K562 (cell line): ENCODE data around the gene UBE2Q1. TPM values are rescaled to one million over a fixed set of nuclear protein-coding genes. Genes with fewer than 3 reads are reported as not detected.

Source experiments
- CCNT2 ChIP-seq: IDR thresholded peaks from 2 replicates; pipeline ENCODE4 v1.6.1; 2011; ENCODE audit warnings: borderline replicate concordance, low read depth, mild to moderate bottlenecking, moderate library complexity, mixed read lengths, low read length; ENCODE audit not compliant: insufficient read length; ENCODE audit errors: extremely low read depth
- ELF1 ChIP-seq: fragments of 200-800 bp; sonication (Bioruptor generic); IDR thresholded peaks from 2 replicates; pipeline ENCODE4 v1.6.1; 2016; ENCODE audit warnings: missing genetic modification characterization, missing compliant biosample characterization
- FOXK2 ChIP-seq, 2 experiments: fragments of 450-650 bp; IDR thresholded peaks in 1 of 2; conservative IDR thresholded peaks in 1 of 2; 2 replicates each; pipeline ENCODE4 v1.6.1; 2016; ENCODE audit warnings: low read depth in 2 of 2, mild to moderate bottlenecking in 1 of 2
- HEY1 ChIP-seq: fragments of 250-450 bp; sonication (Bioruptor Pico); IDR thresholded peaks from 2 replicates; pipeline ENCODE4 v1.5.0; 2020; ENCODE audit warnings: mild to moderate bottlenecking, moderate library complexity, borderline replicate concordance
- LARP7 ChIP-seq: fragments of 450-650 bp; IDR thresholded peaks from 2 replicates; pipeline ENCODE4 v1.6.1; 2016
- MAFG ChIP-seq: fragments of 450-650 bp; conservative IDR thresholded peaks from 2 replicates; pipeline ENCODE4 v1.6.1; 2016; ENCODE audit warnings: missing genetic modification characterization, missing compliant biosample characterization
- MCM7 ChIP-seq, 2 experiments: fragments of 450-650 bp; IDR thresholded peaks; 2 replicates each; pipeline ENCODE4 v1.6.1; 2016 to 2018
- MEF2D ChIP-seq: conservative IDR thresholded peaks from 2 replicates; pipeline ENCODE4 v1.6.1; 2016; ENCODE audit warnings: low read depth, missing genetic modification characterization, missing compliant biosample characterization
- NCOA4 ChIP-seq: fragments of 450-650 bp; IDR thresholded peaks from 2 replicates; pipeline ENCODE4 v1.6.1; 2018; ENCODE audit warnings: mild to moderate bottlenecking; ENCODE audit not compliant: partially characterized antibody
- NCOR1 ChIP-seq: fragments of 450-650 bp; IDR thresholded peaks from 2 replicates; pipeline ENCODE4 v1.6.1; 2016; ENCODE audit warnings: mild to moderate bottlenecking, moderate library complexity
- NUFIP1 ChIP-seq: fragments of 450-650 bp; IDR thresholded peaks from 2 replicates; pipeline ENCODE4 v1.6.1; 2018; ENCODE audit not compliant: partially characterized antibody
- POLR2G ChIP-seq: fragments of 200-400 bp; formaldehyde crosslinking; IDR thresholded peaks from 2 replicates; pipeline ENCODE4 v1.6.1; 2017; ENCODE audit warnings: low read depth, mild to moderate bottlenecking, antibody characterized with exemption, low read length, moderate library complexity
- RB1 ChIP-seq: fragments of 450-650 bp; IDR thresholded peaks from 2 replicates; pipeline ENCODE4 v1.6.1; 2017; ENCODE audit warnings: low read depth, mild to moderate bottlenecking
- SMAD3 ChIP-seq: fragments of 450-650 bp; formaldehyde crosslinking; conservative IDR thresholded peaks from 2 replicates; pipeline ENCODE4 v1.4.0; 2020; ENCODE audit warnings: mild to moderate bottlenecking
- SMARCA4 ChIP-seq: fragments of 450-650 bp; IDR thresholded peaks from 2 replicates; pipeline ENCODE4 v1.6.1; 2016
- TAF1 ChIP-seq: IDR thresholded peaks from 2 replicates; pipeline ENCODE4 v1.6.1; 2011; ENCODE audit warnings: mild to moderate bottlenecking, low read length, moderate library complexity; ENCODE audit not compliant: insufficient read depth, control insufficient read depth, severe bottlenecking; ENCODE audit errors: extremely low read depth
- TCF7 ChIP-seq: sonication (generic); IDR thresholded peaks from 2 replicates; pipeline ENCODE4 v1.6.1; 2016; ENCODE audit warnings: antibody characterized with exemption, borderline replicate concordance
- TEAD1 ChIP-seq, 2 experiments: fragments of 450-650 bp in 1 of 2; sonication (generic) in 1 of 2; formaldehyde crosslinking; IDR thresholded peaks; 2 replicates each; pipeline versions ENCODE4 v1.4.0 to v1.8.0; 2020 to 2022; ENCODE audit warnings: mild to moderate bottlenecking in 2 of 2, missing genetic modification reagents in 1 of 2
- THRAP3 ChIP-seq: fragments of 450-650 bp; IDR thresholded peaks from 2 replicates; pipeline ENCODE4 v1.6.1; 2016; ENCODE audit warnings: mild to moderate bottlenecking, inconsistent platforms, borderline replicate concordance
- YY1 ChIP-seq, 3 experiments: IDR thresholded peaks; 2 replicates each; pipeline ENCODE4 v1.6.1; 2011; ENCODE audit warnings: low read length in 2 of 3, mild to moderate bottlenecking in 2 of 3, moderate library complexity in 2 of 3, borderline replicate concordance in 1 of 3, control low read depth in 1 of 3, low read depth in 1 of 3; ENCODE audit not compliant: insufficient read depth in 3 of 3, insufficient replicate concordance in 2 of 3, control insufficient read depth in 1 of 3, insufficient read length in 1 of 3; ENCODE audit errors: extremely low read depth in 1 of 3
- ZFX ChIP-seq: sonication (generic); formaldehyde crosslinking; IDR thresholded peaks from 2 replicates; pipeline ENCODE4 v1.8.0; 2022; ENCODE audit warnings: mild to moderate bottlenecking, missing genetic modification reagents, moderate library complexity
- polyA plus RNA-seq, 8 experiments: library from polyadenylated mRNA; depleted of rRNA in 4 of 8; stranded (reverse) in 5 of 8; unstranded in 3 of 8; fragments of >200 nt; fragmentation: Nextera tagmentation in 2 of 8; fragmentation: Illumina TruSeq in 1 of 8; extraction: Ambion mirVana in 2 of 8; extraction: Trizol in 1 of 8; gene quantifications; 2 replicates each; pipeline versions ENCODE4 v1.2.1 to v1.2.3, GENCODE V29; 2011 to 2014; ENCODE audit warnings: inconsistent platforms in 1 of 8, missing spikeins in 1 of 8
- total RNA-seq, 7 experiments: library from RNA; depleted of rRNA in 6 of 7; stranded (reverse); fragments of >200 nt in 6 of 7; fragmentation: Illumina TruSeq in 2 of 7; extraction: Trizol in 2 of 7; gene quantifications; 2 replicates each; pipeline versions ENCODE4 v1.2.1 to v1.2.3, GENCODE V29; 2011 to 2021; ENCODE audit warnings: low replicate concordance in 1 of 7
- TF ChIP-seq, protein P1 (sequence below): conservative IDR thresholded peaks from 2 replicates; pipeline ENCODE4 v1.6.1; 2011; ENCODE audit warnings: low read depth, mild to moderate bottlenecking, low read length; ENCODE audit not compliant: control insufficient read depth
- TF ChIP-seq, protein P2 (sequence below): fragments of 450-650 bp; IDR thresholded peaks from 2 replicates; pipeline ENCODE4 v1.6.1; 2016; ENCODE audit warnings: borderline replicate concordance
- TF ChIP-seq, protein P3 (sequence below): sonication (generic); IDR thresholded peaks from 2 replicates; pipeline ENCODE4 v1.6.1; 2016

The UBE2Q1 gene
- total and polyA plus RNA-seq, 9 of the 15 experiments (the other 6 are each of a cell fraction or from before 2014, with no cell fraction given) = 8.0 to 58.8 (median 27.6) TPM

DNA sequence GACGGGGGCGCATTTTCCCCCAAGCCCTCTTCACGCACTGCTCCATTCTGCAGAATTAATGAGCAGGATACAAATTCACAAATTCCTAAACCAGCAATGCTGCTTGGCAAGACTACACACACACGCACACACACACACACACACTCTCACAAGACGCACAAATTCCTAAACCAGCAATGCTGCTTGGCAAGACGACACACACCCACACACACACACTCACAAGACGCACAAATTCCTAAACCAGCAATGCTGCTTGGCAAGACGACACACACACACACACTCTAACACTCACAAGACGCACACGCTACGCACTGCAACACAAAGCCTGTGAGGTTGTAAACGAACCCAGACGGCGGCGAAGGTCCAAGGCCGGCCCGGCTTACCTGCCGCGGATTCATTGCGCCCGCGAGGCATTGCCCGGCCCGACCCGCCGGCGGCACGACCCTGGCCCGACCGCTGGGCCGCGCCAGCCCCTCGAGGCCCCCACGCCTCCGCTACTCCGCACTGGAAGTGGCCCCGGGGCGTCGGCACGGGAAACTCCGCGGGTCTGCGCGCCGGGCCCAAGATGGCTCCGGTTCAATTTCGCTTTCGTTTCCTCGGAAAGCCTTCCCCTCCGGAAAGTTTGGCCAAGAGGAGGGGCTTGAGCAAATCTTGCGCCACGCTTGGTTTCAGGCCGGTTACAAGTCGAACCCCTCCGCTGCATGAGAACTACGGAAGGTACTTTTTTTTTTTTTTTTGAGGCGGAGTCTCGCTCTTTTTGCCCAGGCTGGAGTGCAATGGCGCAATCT, 49.3 kb upstream of the UBE2Q1 start, which contains the start of gene ADAR (continued):
- 0 out of 4 replicates have a peak, but pooled peaks of 1 of the 2 experiments have one; percentile 22 for TF ChIP-seq MCM7 (IDR thresholded peaks at IDR 0.05)
- TF ChIP-seq TEAD1 (CRISPR knock-in tag; IDR thresholded peaks at IDR 0.05) = peak in 1 of 2 experiments; percentile 66; a peak in 1 of 4 replicates
- TF ChIP-seq ZFX = peak; percentile 84
- TF ChIP-seq TAF1 = peak; percentile 43
- TF ChIP-seq MAFG = no peak
- no peak for TF ChIP-seq NCOA4
- no peak for TF ChIP-seq NUFIP1
- TF ChIP-seq, protein P1, sequence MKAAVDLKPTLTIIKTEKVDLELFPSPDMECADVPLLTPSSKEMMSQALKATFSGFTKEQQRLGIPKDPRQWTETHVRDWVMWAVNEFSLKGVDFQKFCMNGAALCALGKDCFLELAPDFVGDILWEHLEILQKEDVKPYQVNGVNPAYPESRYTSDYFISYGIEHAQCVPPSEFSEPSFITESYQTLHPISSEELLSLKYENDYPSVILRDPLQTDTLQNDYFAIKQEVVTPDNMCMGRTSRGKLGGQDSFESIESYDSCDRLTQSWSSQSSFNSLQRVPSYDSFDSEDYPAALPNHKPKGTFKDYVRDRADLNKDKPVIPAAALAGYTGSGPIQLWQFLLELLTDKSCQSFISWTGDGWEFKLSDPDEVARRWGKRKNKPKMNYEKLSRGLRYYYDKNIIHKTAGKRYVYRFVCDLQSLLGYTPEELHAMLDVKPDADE = 0 out of 2 replicates have a peak, but pooled peaks have one; percentile 37
- TF ChIP-seq MEF2D (tag) = no peak
- no peak for TF ChIP-seq SMAD3
- no peak for TF ChIP-seq FOXK2 (conservative IDR thresholded peaks at IDR 0.05 in 1 of 2, IDR thresholded peaks at IDR 0.05 in 1 of 2; ENCODE audit: low read depth in 2 of 2)
- TF ChIP-seq, protein P2, sequence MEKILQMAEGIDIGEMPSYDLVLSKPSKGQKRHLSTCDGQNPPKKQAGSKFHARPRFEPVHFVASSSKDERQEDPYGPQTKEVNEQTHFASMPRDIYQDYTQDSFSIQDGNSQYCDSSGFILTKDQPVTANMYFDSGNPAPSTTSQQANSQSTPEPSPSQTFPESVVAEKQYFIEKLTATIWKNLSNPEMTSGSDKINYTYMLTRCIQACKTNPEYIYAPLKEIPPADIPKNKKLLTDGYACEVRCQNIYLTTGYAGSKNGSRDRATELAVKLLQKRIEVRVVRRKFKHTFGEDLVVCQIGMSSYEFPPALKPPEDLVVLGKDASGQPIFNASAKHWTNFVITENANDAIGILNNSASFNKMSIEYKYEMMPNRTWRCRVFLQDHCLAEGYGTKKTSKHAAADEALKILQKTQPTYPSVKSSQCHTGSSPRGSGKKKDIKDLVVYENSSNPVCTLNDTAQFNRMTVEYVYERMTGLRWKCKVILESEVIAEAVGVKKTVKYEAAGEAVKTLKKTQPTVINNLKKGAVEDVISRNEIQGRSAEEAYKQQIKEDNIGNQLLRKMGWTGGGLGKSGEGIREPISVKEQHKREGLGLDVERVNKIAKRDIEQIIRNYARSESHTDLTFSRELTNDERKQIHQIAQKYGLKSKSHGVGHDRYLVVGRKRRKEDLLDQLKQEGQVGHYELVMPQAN = peak; percentile 58
- peak; percentile 63; the same call in 1 of the 2 replicates for TF ChIP-seq RB1
- no peak for TF ChIP-seq TCF7
- TF ChIP-seq YY1 (IDR thresholded peaks at IDR 0.05; ENCODE audit: borderline replicate concordance in 1 of 3, control insufficient read depth in 1 of 3, extremely low read depth in 1 of 3, insufficient read depth in 3 of 3, insufficient read length in 1 of 3, insufficient replicate concordance in 2 of 3, low read depth in 1 of 3, low read length in 2 of 3) = peak; percentile 37 to 88 (median 82)
- TF ChIP-seq, protein P3, sequence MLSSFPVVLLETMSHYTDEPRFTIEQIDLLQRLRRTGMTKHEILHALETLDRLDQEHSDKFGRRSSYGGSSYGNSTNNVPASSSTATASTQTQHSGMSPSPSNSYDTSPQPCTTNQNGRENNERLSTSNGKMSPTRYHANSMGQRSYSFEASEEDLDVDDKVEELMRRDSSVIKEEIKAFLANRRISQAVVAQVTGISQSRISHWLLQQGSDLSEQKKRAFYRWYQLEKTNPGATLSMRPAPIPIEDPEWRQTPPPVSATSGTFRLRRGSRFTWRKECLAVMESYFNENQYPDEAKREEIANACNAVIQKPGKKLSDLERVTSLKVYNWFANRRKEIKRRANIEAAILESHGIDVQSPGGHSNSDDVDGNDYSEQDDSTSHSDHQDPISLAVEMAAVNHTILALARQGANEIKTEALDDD = no peak
- no peak for TF ChIP-seq HEY1 (CRISPR knock-in tag)
- TF ChIP-seq LARP7 = peak; percentile 91
- TF ChIP-seq SMARCA4 = peak; percentile 42; the same call in 1 of the 2 replicates
- TF ChIP-seq POLR2G = peak; percentile 79
- TF ChIP-seq THRAP3 = no peak
- no peak for TF ChIP-seq NCOR1
- TF ChIP-seq CCNT2 = peak; percentile 39
- peak; percentile 73 for TF ChIP-seq ELF1 (tag)
